GM18519 (cell line): Measurements from ENCODE around the gene CERS4.
"Not testable (repeated sequence)": the region's sequence is repeated elsewhere in the genome, so short reads cannot be mapped to it uniquely, and the experiment has no call there.

Experiments
- ATAC-seq: cut with Tn5 transposase; IDR thresholded peaks from one replicate; pipeline ENCODE4 v1.9.1; 2021; ENCODE audit warnings: mild to moderate bottlenecking, moderate library complexity; ENCODE audit not compliant: unreplicated experiment, low FRiP score

The CERS4 gene

GRCh38 chr19:8209462-8210378, 550 bp downstream of the CERS4 start:
- no peak for ATAC-seq

GRCh38 chr19:8210421-8211101, 1.4 kb downstream of the CERS4 start:
- no peak for ATAC-seq

GRCh38 chr19:8212212-8212611, 3.0 kb downstream of the CERS4 start:
- ATAC-seq = no peak

GRCh38 chr19:8212916-8213315, 3.7 kb downstream of the CERS4 start:
- ATAC-seq = no peak

- no peak for ATAC-seq
These were observed 4.9 kb downstream of the CERS4 start for GRCh38 chr19:8213827-8214672.

- no peak for ATAC-seq
These were observed 5.6 kb downstream of the CERS4 start for GRCh38 chr19:8214802-8215201.

- no peak for ATAC-seq
These were observed 6.6 kb downstream of the CERS4 start for GRCh38 chr19:8215783-8216182.

GRCh38 chr19:8216357-8216756, 7.2 kb downstream of the CERS4 start:
- ATAC-seq = no peak

GRCh38 chr19:8218127-8218526, 9.0 kb downstream of the CERS4 start:
- ATAC-seq = not testable (repeated sequence)

- ATAC-seq = no peak
These were observed 11.3 kb downstream of the CERS4 start for GRCh38 chr19:8220481-8220880.

GRCh38 chr19:8221161-8221560, 12.0 kb downstream of the CERS4 start:
- no peak for ATAC-seq

- not testable (repeated sequence) for ATAC-seq
These were observed 14.3 kb downstream of the CERS4 start for GRCh38 chr19:8223442-8223841.

- ATAC-seq = no peak
These were observed 15.4 kb downstream of the CERS4 start for GRCh38 chr19:8224394-8225145.

- ATAC-seq = no peak
These were observed 22.0 kb downstream of the CERS4 start for GRCh38 chr19:8231073-8231604.

- ATAC-seq = no peak
These were observed 24.2 kb downstream of the CERS4 start for GRCh38 chr19:8233370-8233769.

- ATAC-seq = no peak
These were observed 27.9 kb downstream of the CERS4 start for GRCh38 chr19:8237026-8237425.

- no peak for ATAC-seq
These were observed 29.1 kb downstream of the CERS4 start for GRCh38 chr19:8238251-8238650.

- no peak for ATAC-seq
These were observed 30.5 kb downstream of the CERS4 start for GRCh38 chr19:8239528-8240273.
